Measurements from ENCODE around the gene PDF. TPM values are rescaled to one million over a fixed set of nuclear protein-coding genes. Genes with fewer than 3 reads are reported as not detected.
"Not testable (repeated sequence)": the region's sequence is repeated elsewhere in the genome, so short reads cannot be mapped to it uniquely, and the experiment has no call there.

The PDF gene
- total RNA-seq, 2 experiments from 2014 or later, result 12.3 to 13.9 TPM

GRCh38 chr16:69310653-69311532 lies 19.5 kb downstream of the PDF start, which contains the start of gene VPS4A:
VPS4A (plus strand) TSS chr16:69311350; CDS start chr16:69311512, 162 bp downstream.
- peak; percentile 98 for DNase-seq
- no peaks in the 10 kb centered on the region for H3K27me3 Mint-ChIP-seq (ENCODE audit: low read depth)
- peak within 1 kb of the TSS; percentile 94 for H3K4me3 Mint-ChIP-seq
- CTCF ChIA-PET, result interaction anchor here (0.6 to 0.9 kb wide), 2 partner anchors 149 to 425 kb away, joined by 4 read pairs; no protein-coding TSS in a partner anchor
- peaks cover 8% of the 10 kb centered on the region for H3K36me3 Mint-ChIP-seq (ENCODE audit: low read depth)
- H3K4me1 Mint-ChIP-seq (ENCODE audit: low read depth), result peaks cover 31% of the 10 kb centered on the region
- H3K27ac Mint-ChIP-seq, result peak within 1 kb of the TSS; percentile 84
- intact Hi-C loops (cut with micrococcal nuclease), result loop anchor here (1.0 kb wide), 8 partner anchors 19 to 464 kb away; partner anchors contain the start of genes CHTF8, COG8, NIP7 and NOB1
- H3K9me3 Mint-ChIP-seq, result no peaks in the 10 kb centered on the region

GRCh38 chr16:69309316-69309715 lies 21.1 kb downstream of the PDF start:
- no peaks in the 10 kb centered on the region for H3K27me3 Mint-ChIP-seq (ENCODE audit: low read depth)
- H3K36me3 Mint-ChIP-seq (ENCODE audit: low read depth), result peaks cover 4% of the 10 kb centered on the region
- intact Hi-C loops (cut with micrococcal nuclease), result no loop called here
- H3K9me3 Mint-ChIP-seq, result no peaks in the 10 kb centered on the region
- H3K27ac Mint-ChIP-seq, result no peak overlapping the region
- no peak overlapping the region for H3K4me3 Mint-ChIP-seq
- peaks cover 26% of the 10 kb centered on the region for H3K4me1 Mint-ChIP-seq (ENCODE audit: low read depth)
- no peak for DNase-seq
- CTCF ChIA-PET, result interaction anchor here (0.9 kb wide), 1 partner anchor 9 kb away, joined by 3 read pairs; no protein-coding TSS in a partner anchor

- CTCF ChIA-PET, result interaction anchor here (0.6 kb wide), 1 partner anchor 184 kb away, joined by 3 read pairs; no protein-coding TSS in a partner anchor
- Mint-ChIP-seq H3K4me3 (no peak overlapping the region), H3K4me1 (ENCODE audit: low read depth) (peaks cover 13% of the 10 kb centered on the region), H3K27ac (no peak overlapping the region), H3K36me3 (ENCODE audit: low read depth) (no peaks in the 10 kb centered on the region), H3K9me3 (no peaks in the 10 kb centered on the region), H3K27me3 (ENCODE audit: low read depth) (no peaks in the 10 kb centered on the region)
- intact Hi-C loops (cut with micrococcal nuclease), result no loop called here
- no peak for DNase-seq
Observed at GRCh38 chr16:69307856-69308255, 22.5 kb downstream of the PDF start.

DNA sequence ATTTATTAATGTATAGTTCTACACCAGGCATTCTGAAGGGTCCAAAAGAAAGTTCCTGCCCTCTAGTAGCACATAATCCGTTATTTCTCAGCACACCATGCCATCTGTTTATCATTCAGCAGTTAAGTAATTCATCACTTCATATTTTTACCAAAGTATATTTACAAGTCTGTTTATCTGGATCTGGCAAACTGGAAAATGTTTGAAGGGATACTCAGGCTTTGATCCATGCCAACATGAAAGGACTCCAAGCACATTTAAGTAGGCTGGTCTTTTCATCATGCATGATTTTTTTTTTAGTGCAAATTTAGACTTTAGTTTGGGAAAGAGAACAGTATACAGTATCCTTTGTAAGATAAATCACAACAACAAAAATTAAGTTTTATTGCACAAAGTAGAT lies 23.3 kb downstream of the PDF start:
- CTCF ChIA-PET, result interaction anchor here (0.6 kb wide), 2 partner anchors 44 to 184 kb away, joined by 3 to 8 read pairs; no protein-coding TSS in a partner anchor
- no peaks in the 10 kb centered on the region for H3K27me3 Mint-ChIP-seq (ENCODE audit: low read depth)
- no peak overlapping the region for H3K27ac Mint-ChIP-seq
- H3K36me3 Mint-ChIP-seq (ENCODE audit: low read depth), result no peaks in the 10 kb centered on the region
- intact Hi-C loops (cut with micrococcal nuclease), result no loop called here
- no peak for DNase-seq
- no peaks in the 10 kb centered on the region for H3K9me3 Mint-ChIP-seq
- H3K4me3 Mint-ChIP-seq, result no peak overlapping the region
- H3K4me1 Mint-ChIP-seq (ENCODE audit: low read depth), result peaks cover 11% of the 10 kb centered on the region

GRCh38 chr16:69306031-69306430 lies 24.4 kb downstream of the PDF start:
- Mint-ChIP-seq H3K36me3 (ENCODE audit: low read depth) (no peaks in the 10 kb centered on the region), H3K4me1 (ENCODE audit: low read depth) (peaks cover 8% of the 10 kb centered on the region), H3K27me3 (ENCODE audit: low read depth) (no peaks in the 10 kb centered on the region), H3K4me3 (no peak overlapping the region), H3K9me3 (no peaks in the 10 kb centered on the region), H3K27ac (no peak overlapping the region)
- CTCF ChIA-PET, result interaction anchor here (0.7 kb wide), 1 partner anchor 620 kb away, joined by 5 read pairs; no protein-coding TSS in a partner anchor
- intact Hi-C loops (cut with micrococcal nuclease), result no loop called here
- no peak for DNase-seq

GRCh38 chr16:69302301-69302700 lies 28.1 kb downstream of the PDF start:
- CTCF ChIA-PET, result interaction anchor here (0.6 kb wide), 1 partner anchor 26 kb away, joined by 3 read pairs; no protein-coding TSS in a partner anchor
- H3K4me1 Mint-ChIP-seq (ENCODE audit: low read depth), result no peaks in the 10 kb centered on the region
- H3K4me3 Mint-ChIP-seq, result no peak overlapping the region
- H3K27me3 Mint-ChIP-seq (ENCODE audit: low read depth), result no peaks in the 10 kb centered on the region
- no peak overlapping the region for H3K27ac Mint-ChIP-seq
- DNase-seq, result no peak
- no peaks in the 10 kb centered on the region for H3K9me3 Mint-ChIP-seq
- intact Hi-C loops (cut with micrococcal nuclease), result no loop called here
- no peaks in the 10 kb centered on the region for H3K36me3 Mint-ChIP-seq (ENCODE audit: low read depth)

- intact Hi-C loops (cut with micrococcal nuclease), result no loop called here
- Mint-ChIP-seq H3K27me3 (ENCODE audit: low read depth) (no peaks in the 10 kb centered on the region), H3K4me1 (ENCODE audit: low read depth) (no peaks in the 10 kb centered on the region)
Observed at GRCh38 chr16:69301861-69302260, 28.5 kb downstream of the PDF start.

GRCh38 chr16:69301187-69301586 lies 29.2 kb downstream of the PDF start:
- H3K27ac Mint-ChIP-seq, result no peak overlapping the region
- CTCF ChIA-PET, result interaction anchor here (0.7 kb wide), 1 partner anchor 16 kb away, joined by 4 read pairs; no protein-coding TSS in a partner anchor
- no peak overlapping the region for H3K4me3 Mint-ChIP-seq
- no peaks in the 10 kb centered on the region for H3K27me3 Mint-ChIP-seq (ENCODE audit: low read depth)
- no peaks in the 10 kb centered on the region for H3K9me3 Mint-ChIP-seq
- intact Hi-C loops (cut with micrococcal nuclease), result no loop called here
- H3K36me3 Mint-ChIP-seq (ENCODE audit: low read depth), result no peaks in the 10 kb centered on the region
- no peaks in the 10 kb centered on the region for H3K4me1 Mint-ChIP-seq (ENCODE audit: low read depth)
- no peak for DNase-seq

More at GRCh38 chr16:69301861-69302260, 28.5 kb downstream of the PDF start:
- CTCF ChIA-PET, result interaction anchor here (0.6 to 0.7 kb wide), 2 partner anchors 17 to 26 kb away, joined by 3 to 4 read pairs; no protein-coding TSS in a partner anchor
- Mint-ChIP-seq H3K9me3 (no peaks in the 10 kb centered on the region), H3K36me3 (ENCODE audit: low read depth) (no peaks in the 10 kb centered on the region), H3K27ac (no peak overlapping the region), H3K4me3 (no peak overlapping the region)
- DNase-seq, result no peak

DNA sequence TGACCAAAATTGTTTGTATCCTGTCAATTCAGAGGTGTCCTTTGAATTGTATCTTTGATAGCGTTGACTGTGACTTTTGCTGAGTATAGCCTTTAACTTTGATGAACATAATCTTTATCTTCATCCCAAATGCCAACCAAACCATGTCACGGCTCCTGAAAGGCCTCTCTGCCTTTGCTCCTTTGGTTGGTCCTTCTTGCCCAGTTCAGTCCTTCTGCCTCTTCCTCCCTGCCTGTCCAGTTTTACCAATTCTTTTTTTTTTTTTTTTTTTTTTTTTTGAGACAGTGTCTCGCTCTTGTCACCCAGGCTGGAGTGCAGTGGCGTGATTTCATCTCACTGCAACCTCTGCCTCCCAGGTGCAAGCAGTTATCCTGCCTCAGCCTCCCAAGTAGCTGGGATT lies 32.1 kb downstream of the PDF start:
- Mint-ChIP-seq H3K4me1 (ENCODE audit: low read depth) (peaks cover 4% of the 10 kb centered on the region), H3K4me3 (no peak overlapping the region), H3K9me3 (no peaks in the 10 kb centered on the region), H3K36me3 (ENCODE audit: low read depth) (no peaks in the 10 kb centered on the region), H3K27ac (no peak overlapping the region), H3K27me3 (ENCODE audit: low read depth) (no peaks in the 10 kb centered on the region)
- no peak for DNase-seq
- CTCF ChIA-PET, result no interaction called here
- intact Hi-C loops (cut with micrococcal nuclease), result no loop called here

DNA sequence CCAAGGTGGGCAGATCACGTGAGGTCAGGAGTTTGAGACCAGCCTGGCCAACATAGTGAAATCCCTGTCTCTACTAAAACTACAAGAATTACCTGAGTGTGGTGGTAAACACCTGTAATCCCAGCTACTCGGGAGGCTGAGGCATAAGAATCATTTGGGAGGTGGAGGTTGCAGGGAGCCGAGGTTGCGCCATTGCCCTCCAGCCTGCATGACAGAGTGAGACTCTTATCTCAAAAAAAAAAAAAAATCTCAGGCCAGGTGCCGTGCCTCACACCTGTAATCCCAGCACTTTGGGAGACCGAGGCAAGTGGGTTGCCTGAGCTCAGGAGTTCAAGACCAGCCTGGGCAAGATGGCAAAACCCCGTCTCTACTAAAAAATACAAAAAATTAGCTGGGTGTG lies 33.6 kb downstream of the PDF start:
- intact Hi-C loops (cut with micrococcal nuclease); H3K27ac Mint-ChIP-seq; DNase-seq; H3K4me3 Mint-ChIP-seq; H3K27me3 Mint-ChIP-seq (ENCODE audit: low read depth); H3K9me3 Mint-ChIP-seq; H3K36me3 Mint-ChIP-seq (ENCODE audit: low read depth); H3K4me1 Mint-ChIP-seq (ENCODE audit: low read depth): not testable (repeated sequence)
- CTCF ChIA-PET, result interaction anchor here (1.3 kb wide), 1 partner anchor 8 kb away, joined by 3 read pairs; no protein-coding TSS in a partner anchor

- Mint-ChIP-seq H3K4me1 (ENCODE audit: low read depth) (peaks cover 4% of the 10 kb centered on the region), H3K27ac (no peak overlapping the region), H3K36me3 (ENCODE audit: low read depth) (no peaks in the 10 kb centered on the region), H3K27me3 (ENCODE audit: low read depth) (no peaks in the 10 kb centered on the region), H3K9me3 (no peaks in the 10 kb centered on the region), H3K4me3 (no peak overlapping the region)
- intact Hi-C loops (cut with micrococcal nuclease), result no loop called here
- CTCF ChIA-PET, result no interaction called here
- no peak for DNase-seq
Observed at GRCh38 chr16:69294051-69294450, 36.3 kb downstream of the PDF start.

DNA sequence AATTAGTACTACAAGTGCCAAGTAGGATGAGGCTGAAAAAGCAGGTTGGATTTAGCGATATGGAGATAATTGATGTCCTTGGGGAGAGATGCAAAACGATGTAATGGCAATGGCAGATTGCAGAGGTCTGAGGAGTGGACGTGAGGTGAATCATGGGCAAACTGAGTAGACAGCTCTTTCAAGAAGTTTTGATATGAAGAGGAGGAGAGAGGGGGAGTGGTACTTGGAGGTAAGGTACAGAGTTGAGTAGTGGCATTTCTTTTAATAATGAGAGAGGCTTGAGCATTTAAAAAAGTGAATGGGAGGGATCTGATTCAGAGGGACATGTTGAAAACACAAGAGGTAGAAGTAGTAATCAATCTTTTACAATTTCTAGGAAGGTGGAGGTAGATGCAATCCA lies 37.0 kb downstream of the PDF start:
- no peak for DNase-seq
- Mint-ChIP-seq H3K4me3 (no peak overlapping the region), H3K9me3 (no peaks in the 10 kb centered on the region), H3K27me3 (ENCODE audit: low read depth) (no peaks in the 10 kb centered on the region), H3K36me3 (ENCODE audit: low read depth) (no peaks in the 10 kb centered on the region), H3K4me1 (ENCODE audit: low read depth) (peaks cover 4% of the 10 kb centered on the region), H3K27ac (no peak overlapping the region)
- intact Hi-C loops (cut with micrococcal nuclease), result no loop called here
- CTCF ChIA-PET, result no interaction called here
